Measurements from ENCODE around the gene PLTP. TPM values are rescaled to one million over a fixed set of nuclear protein-coding genes. Genes with fewer than 3 reads are reported as not detected.
A peak's percentile ranks its signal among the peaks of the same experiment; 100 is the strongest.

PLTP gene
- total RNA-seq, 1 donor from 2014 or later, result 38.5 TPM

DNA sequence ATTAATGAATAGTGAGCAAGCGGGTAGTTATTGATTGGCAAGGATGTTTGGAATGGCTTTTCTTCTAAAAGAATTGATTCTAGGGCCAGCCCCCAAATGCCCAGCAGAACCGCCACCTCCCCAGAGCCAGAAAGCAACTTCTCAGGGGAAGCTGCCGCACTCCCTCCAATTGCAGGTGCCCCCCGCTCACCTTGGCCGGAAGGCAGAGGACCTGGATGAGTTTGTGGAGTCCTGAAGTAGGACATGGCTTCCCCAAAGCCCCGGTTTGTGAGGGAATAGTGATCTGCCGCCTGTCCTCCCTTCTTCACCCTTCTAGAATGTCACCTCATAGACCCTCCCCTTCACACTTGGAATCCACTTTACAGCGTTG lies 24.6 kb downstream of the PLTP start, which contains the start of gene SPATA25:
Gene SPATA25 (minus strand): TSS at position 277 of the 370 bp plus-strand sequence. CDS start 32 bp downstream, at position 245.
- TF ChIP-seq, protein P1, sequence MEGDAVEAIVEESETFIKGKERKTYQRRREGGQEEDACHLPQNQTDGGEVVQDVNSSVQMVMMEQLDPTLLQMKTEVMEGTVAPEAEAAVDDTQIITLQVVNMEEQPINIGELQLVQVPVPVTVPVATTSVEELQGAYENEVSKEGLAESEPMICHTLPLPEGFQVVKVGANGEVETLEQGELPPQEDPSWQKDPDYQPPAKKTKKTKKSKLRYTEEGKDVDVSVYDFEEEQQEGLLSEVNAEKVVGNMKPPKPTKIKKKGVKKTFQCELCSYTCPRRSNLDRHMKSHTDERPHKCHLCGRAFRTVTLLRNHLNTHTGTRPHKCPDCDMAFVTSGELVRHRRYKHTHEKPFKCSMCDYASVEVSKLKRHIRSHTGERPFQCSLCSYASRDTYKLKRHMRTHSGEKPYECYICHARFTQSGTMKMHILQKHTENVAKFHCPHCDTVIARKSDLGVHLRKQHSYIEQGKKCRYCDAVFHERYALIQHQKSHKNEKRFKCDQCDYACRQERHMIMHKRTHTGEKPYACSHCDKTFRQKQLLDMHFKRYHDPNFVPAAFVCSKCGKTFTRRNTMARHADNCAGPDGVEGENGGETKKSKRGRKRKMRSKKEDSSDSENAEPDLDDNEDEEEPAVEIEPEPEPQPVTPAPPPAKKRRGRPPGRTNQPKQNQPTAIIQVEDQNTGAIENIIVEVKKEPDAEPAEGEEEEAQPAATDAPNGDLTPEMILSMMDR (conservative IDR thresholded peaks at IDR 0.05; ENCODE audit: low read depth, low read length), result no peak
- H3K4me3 ChIP-seq (ENCODE audit: low read depth, low read length), result no peak within 1 kb of the TSS
- no peak for DNase-seq (ENCODE audit: low read depth)

GRCh38 chr20:45886590-45887345 lies 25.2 kb downstream of the PLTP start:
- H3K4me3 ChIP-seq (ENCODE audit: low read depth, low read length), result no peak overlapping the region
- TF ChIP-seq, protein P1 (conservative IDR thresholded peaks at IDR 0.05; ENCODE audit: low read depth, low read length), result no peak
- no peak for DNase-seq (ENCODE audit: low read depth)

DNA sequence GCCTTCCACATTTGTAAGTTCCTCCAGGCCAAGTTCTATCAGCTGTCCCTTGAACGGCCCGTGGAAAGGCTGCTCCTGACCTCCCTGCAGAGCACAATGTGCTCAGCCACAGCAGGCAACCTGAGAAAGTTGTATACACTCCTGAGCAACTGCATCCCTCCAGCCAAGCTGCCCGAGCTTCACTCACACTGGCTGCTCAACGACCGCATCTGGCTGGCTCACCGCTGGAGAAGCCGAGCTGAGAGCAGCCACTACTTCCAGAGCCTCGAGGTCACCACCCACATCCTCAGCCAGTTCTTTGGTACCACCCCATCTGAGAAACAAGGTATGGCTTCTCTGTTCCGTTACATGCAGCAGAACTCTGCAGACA lies 28.9 kb downstream of the PLTP start:
- no peak overlapping the region for H3K4me3 ChIP-seq (ENCODE audit: low read depth, low read length)
- TF ChIP-seq, protein P1 (conservative IDR thresholded peaks at IDR 0.05; ENCODE audit: low read depth, low read length), result no peak
- no peak for DNase-seq (ENCODE audit: low read depth)

- no peak for DNase-seq (ENCODE audit: low read depth)
- TF ChIP-seq, protein P1 (conservative IDR thresholded peaks at IDR 0.05; ENCODE audit: low read depth, low read length), result no peak
- H3K4me3 ChIP-seq (ENCODE audit: low read depth, low read length), result no peak overlapping the region
Measured at GRCh38 chr20:45882469-45883099, 29.4 kb downstream of the PLTP start.

GRCh38 chr20:45880988-45881788 lies 30.8 kb downstream of the PLTP start, which contains the start of gene ZSWIM1:
TSS of gene ZSWIM1 (plus strand) at chr20:45881227. CDS start at chr20:45882593, 1,366 bp downstream.
- peak; percentile 87 for DNase-seq (ENCODE audit: low read depth)
- TF ChIP-seq, protein P1 (conservative IDR thresholded peaks at IDR 0.05; ENCODE audit: low read depth, low read length), result no peak
- peak within 1 kb of the TSS; percentile 78 for H3K4me3 ChIP-seq (ENCODE audit: low read depth, low read length)

DNA sequence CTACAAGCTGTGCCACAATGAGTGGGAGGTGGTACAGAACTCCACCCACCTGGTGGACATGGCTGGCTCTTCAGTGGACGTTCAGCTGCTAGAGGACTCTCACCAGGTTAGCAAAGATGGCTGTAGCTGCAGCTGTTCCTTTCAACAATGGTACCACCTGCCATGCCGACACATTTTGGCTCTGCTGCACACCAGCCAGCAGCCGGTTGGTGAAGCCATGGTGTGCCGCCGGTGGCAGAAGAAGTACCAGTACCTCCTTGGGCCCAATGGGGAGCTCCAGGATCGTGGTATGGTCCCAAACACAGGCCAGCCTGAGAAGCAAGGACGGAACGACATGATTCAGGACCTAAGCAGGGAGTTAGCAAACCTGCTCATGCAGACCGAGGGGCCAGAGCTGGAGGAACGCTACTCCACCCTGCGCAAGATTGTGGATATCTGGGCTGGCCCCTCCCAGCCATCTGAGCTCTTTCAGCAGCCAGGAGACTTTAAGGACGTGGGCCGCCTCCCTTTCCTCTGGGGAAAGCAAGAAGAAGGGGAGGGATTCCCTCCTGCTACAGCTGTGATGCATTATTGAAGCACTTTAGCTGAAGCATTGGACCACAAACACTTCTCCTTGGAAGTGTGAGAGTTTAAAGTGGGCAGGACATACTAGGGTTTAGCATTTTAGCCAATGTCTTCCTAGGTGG lies 33.7 kb downstream of the PLTP start:
- DNase-seq (ENCODE audit: low read depth), result no peak

More for the DNA sequence above, 33.7 kb downstream of the PLTP start:
- TF ChIP-seq, protein P1 (conservative IDR thresholded peaks at IDR 0.05; ENCODE audit: low read depth, low read length), result no peak
- no peak overlapping the region for H3K4me3 ChIP-seq (ENCODE audit: low read depth, low read length)
